IMR-90 (cell line): Measurements from ENCODE around the gene WDR27. TPM values are rescaled to one million over a fixed set of nuclear protein-coding genes. Genes with fewer than 3 reads are reported as not detected.

Experiments
- ATAC-seq: fragments of 200-7000 bp; cut with Tn5 transposase; 2 replicates; pipeline ENCODE4 v1.9.1; 2020; ENCODE audit warnings: low read depth, mild to moderate bottlenecking, moderate library complexity
- BruUV-seq: library from RNA; stranded (reverse); fragments of 400-500 nt; replicated peaks from 2 replicates; lab custom pipeline; 2021; lab: Mats Ljungman, UMichigan
- CTCF ChIA-PET: fragments of 300-600 bp; formaldehyde crosslinking; extraction: SDS; loops from one replicate; lab custom pipeline; 2021; ENCODE audit warnings: antibody characterized with exemption; lab: Yijun Ruan, JAX
- POLR2A ChIA-PET: fragments of 300-600 bp; sonication (Branson Sonifier 250); formaldehyde crosslinking; loops from one replicate; lab custom pipeline; 2022; ENCODE audit warnings: antibody characterized with exemption; ENCODE audit not compliant: unreplicated experiment; lab: Charles Lee
- DNase-seq: peaks from one replicate; pipeline ENCODE4 v3.0.0; 2013
- H2AFZ ChIP-seq: replicated peaks from 2 replicates; pipeline ENCODE3; 2013; ENCODE audit warnings: low read length, mild to moderate bottlenecking; ENCODE audit not compliant: poor library complexity
- H2AK5ac ChIP-seq: 2 replicates; pipeline ENCODE4 v1.6.1; 2013; ENCODE audit warnings: low read depth, low read length, inconsistent platforms
- H2AK9ac ChIP-seq: replicated peaks from 2 replicates; pipeline ENCODE3; 2013; ENCODE audit warnings: mild to moderate bottlenecking, low read depth, low read length, moderate library complexity; ENCODE audit not compliant: poor library complexity
- H2BK120ac ChIP-seq: 2 replicates; pipeline ENCODE4 v1.6.1; 2013; ENCODE audit warnings: low read depth, low read length, inconsistent platforms
- H2BK15ac ChIP-seq: 3 replicates; pipeline ENCODE4 v1.6.1; 2013; ENCODE audit warnings: low read depth, low read length, inconsistent platforms
- H2BK20ac ChIP-seq: 2 replicates; pipeline ENCODE4 v1.6.1; 2013; ENCODE audit warnings: low read depth, mild to moderate bottlenecking, inconsistent platforms, low read length, moderate library complexity
- H2BK5ac ChIP-seq: 2 replicates; pipeline ENCODE4 v1.6.1; 2013; ENCODE audit warnings: mild to moderate bottlenecking, low read depth, low read length, inconsistent platforms; ENCODE audit not compliant: poor library complexity, severe bottlenecking
- H3K14ac ChIP-seq: replicated peaks from 2 replicates; pipeline ENCODE4 v1.6.1; 2013; ENCODE audit warnings: low read depth, low read length, inconsistent platforms
- H3K18ac ChIP-seq: 2 replicates; pipeline ENCODE4 v1.6.1; 2013; ENCODE audit warnings: low read depth, low read length, control low read depth
- H3K23ac ChIP-seq: 2 replicates; pipeline ENCODE4 v1.6.1; 2013; ENCODE audit warnings: low read depth, low read length, inconsistent platforms
- H3K27ac ChIP-seq: 2 replicates; pipeline ENCODE4 v1.5.1; 2013; ENCODE audit warnings: mild to moderate bottlenecking, control low read depth, low read length; ENCODE audit not compliant: insufficient read depth
- H3K27me3 ChIP-seq: 2 replicates; pipeline ENCODE4 v1.6.1; 2013; ENCODE audit warnings: low read length; ENCODE audit not compliant: control insufficient read depth, insufficient read depth
- H3K36me3 ChIP-seq: 2 replicates; pipeline ENCODE4 v1.6.1; 2013; ENCODE audit warnings: low read length, mixed read lengths; ENCODE audit not compliant: control insufficient read depth, insufficient read depth
- H3K4ac ChIP-seq: 2 replicates; pipeline ENCODE4 v1.6.1; 2013; ENCODE audit warnings: low read depth, low read length, inconsistent platforms
- H3K4me1 ChIP-seq: 2 replicates; pipeline ENCODE4 v1.6.1; 2013; ENCODE audit warnings: low read length, mixed read lengths; ENCODE audit not compliant: control insufficient read depth, insufficient read depth
- H3K4me2 ChIP-seq: 2 replicates; pipeline ENCODE4 v1.6.1; 2013; ENCODE audit warnings: low read depth, mild to moderate bottlenecking, control low read depth, low read length, moderate library complexity
- H3K4me3 ChIP-seq: 2 replicates; pipeline ENCODE4 v1.5.1; 2013; ENCODE audit warnings: low read depth, mild to moderate bottlenecking, control low read depth, low read length, moderate library complexity; ENCODE audit not compliant: insufficient read depth
- H3K56ac ChIP-seq: 2 replicates; pipeline ENCODE4 v1.6.1; 2013; ENCODE audit warnings: low read length, inconsistent platforms; ENCODE audit not compliant: insufficient read depth; ENCODE audit errors: extremely low read depth
- H3K79me1 ChIP-seq, 2 experiments: 2 replicates each; pipeline ENCODE4 v1.6.1; 2013; ENCODE audit warnings: low read length in 2 of 2, inconsistent platforms in 1 of 2, low read depth in 1 of 2
- H3K9ac ChIP-seq: 2 replicates; pipeline ENCODE4 v1.6.1; 2013; ENCODE audit warnings: low read depth, low read length, control low read depth
- H3K9me1 ChIP-seq: 2 replicates; pipeline ENCODE4 v1.6.1; 2013; ENCODE audit warnings: low read length, inconsistent platforms; ENCODE audit not compliant: insufficient read depth
- H3K9me3 ChIP-seq: 2 replicates; pipeline ENCODE4 v1.6.1; 2013; ENCODE audit warnings: low read length; ENCODE audit not compliant: control insufficient read depth, insufficient read depth
- H4K20me1 ChIP-seq: 2 replicates; pipeline ENCODE4 v1.6.1; 2013; ENCODE audit warnings: low read length, inconsistent platforms; ENCODE audit not compliant: insufficient read depth
- H4K5ac ChIP-seq: 2 replicates; pipeline ENCODE4 v1.6.1; 2013; ENCODE audit warnings: mild to moderate bottlenecking, low read depth, low read length, control low read depth
- H4K8ac ChIP-seq, 2 experiments: 2 replicates each; pipeline ENCODE4 v1.6.1; 2013; ENCODE audit warnings: low read depth in 2 of 2, low read length in 2 of 2, control low read depth in 1 of 2, inconsistent platforms in 1 of 2
- H4K91ac ChIP-seq: 2 replicates; pipeline ENCODE4 v1.6.1; 2013; ENCODE audit warnings: low read depth, low read length, inconsistent platforms; ENCODE audit not compliant: insufficient read depth
- BHLHE40 ChIP-seq: fragments of 150-350 bp; IDR thresholded peaks from 2 replicates; pipeline ENCODE4 v1.6.1; 2016; ENCODE audit warnings: mild to moderate bottlenecking, low read depth, low read length
- CEBPB ChIP-seq: IDR thresholded peaks from 2 replicates; pipeline ENCODE4 v1.6.1; 2012; ENCODE audit warnings: low read depth, low read length, improper control_type of control experiment
- FOS ChIP-seq: fragments of 150-350 bp; IDR thresholded peaks from 2 replicates; pipeline ENCODE4 v1.6.1; 2016; ENCODE audit warnings: low read depth, low read length
- MAFK ChIP-seq: IDR thresholded peaks from 2 replicates; pipeline ENCODE4 v1.6.1; 2012; ENCODE audit warnings: low read depth, low read length, improper control_type of control experiment
- MAZ ChIP-seq: IDR thresholded peaks from 2 replicates; pipeline ENCODE4 v1.6.1; 2012; ENCODE audit warnings: low read depth, mild to moderate bottlenecking, low read length, improper control_type of control experiment, moderate library complexity, borderline replicate concordance
- MXI1 ChIP-seq: IDR thresholded peaks from 2 replicates; pipeline ENCODE4 v1.6.1; 2012; ENCODE audit warnings: low read depth, mild to moderate bottlenecking, low read length, moderate library complexity, borderline replicate concordance
- RFX5 ChIP-seq: IDR thresholded peaks from 2 replicates; pipeline ENCODE4 v1.8.0; 2012; ENCODE audit warnings: low read depth, mild to moderate bottlenecking, low read length, moderate library complexity
- USF2 ChIP-seq: fragments of 150-350 bp; IDR thresholded peaks from 2 replicates; pipeline ENCODE4 v1.6.1; 2017; ENCODE audit warnings: mild to moderate bottlenecking, antibody characterized with exemption, low read length, low read depth
- WGBS, 2 experiments: methylation state at CpG; one replicate each; pipeline versions ENCODE4 v1.1.5 to v1.1.7; 2013; ENCODE audit warnings: missing lambda C conversion rate in 2 of 2; ENCODE audit not compliant: insufficient read length in 1 of 2; ENCODE audit errors: extremely low coverage in 2 of 2; 5-methylcytosine and 5-hydroxymethylcytosine counted together
- dilution Hi-C: fragments of 300-500 bp; cut with HindIII; formaldehyde crosslinking; loops from one replicate; pipeline ENCODE4 v1.14.3; 2018; ENCODE audit warnings: low sequenced_read_pairs; ENCODE audit not compliant: unreplicated experiment
- in situ Hi-C: fragments of 300-500 bp; cut with MboI; formaldehyde crosslinking; loops from 3 replicates; pipeline ENCODE4 v1.14.3; 2019; ENCODE audit warnings: low sequenced_read_pairs, inconsistent platforms, mixed read lengths
- intact Hi-C: fragments of 100-400 bp; cut with micrococcal nuclease; formaldehyde crosslinking; loops from 2 replicates; pipeline ENCODE4 v1.10.0; 2022
- polyA plus RNA-seq, 3 experiments: library from polyadenylated mRNA; depleted of rRNA; stranded (reverse); fragments of >200 nt; gene quantifications; 2 replicates each; pipeline ENCODE4 v1.2.3, GENCODE V29; 2012; ENCODE audit warnings: low replicate concordance in 1 of 3
- total RNA-seq: library from RNA; depleted of rRNA; stranded (reverse); fragments of >200 nt; gene quantifications from 2 replicates; pipeline ENCODE4 v1.2.3, GENCODE V29; 2012
- TF ChIP-seq, protein P1 (sequence below): conservative IDR thresholded peaks from 2 replicates; pipeline ENCODE4 v1.5.1; 2012; ENCODE audit warnings: mild to moderate bottlenecking, low read depth, low read length, improper control_type of control experiment
- TF ChIP-seq, protein P2 (sequence below): fragments of 150-350 bp; IDR thresholded peaks from 2 replicates; pipeline ENCODE4 v1.6.1; 2016; ENCODE audit warnings: low read depth, mild to moderate bottlenecking, low read length, moderate library complexity, borderline replicate concordance

Gene WDR27
- total and polyA plus RNA-seq, 2 of the 4 experiments (the other 2 are of a cell fraction), result 7.0 to 18.5 TPM

GRCh38 chr6:169474362-169474761 is 227.5 kb downstream of the WDR27 start:
- ChIA-PET CTCF (interaction anchor here (0.7 kb wide), 1 partner anchor 67 kb away, joined by 3 read pairs; no protein-coding TSS in a partner anchor), POLR2A (no interaction called here)
- no peak overlapping the region for H3K27ac ChIP-seq
- H3K9me3 ChIP-seq, result peaks cover 2% of the 10 kb centered on the region; the same call in 1 of the 2 replicates
- DNase-seq, result no peak
- H3K14ac ChIP-seq, result no peak overlapping the region
- TF ChIP-seq CEBPB, result no peak
- no peak for TF ChIP-seq MAZ
- no peak for TF ChIP-seq FOS
- TF ChIP-seq MXI1, result no peak
- TF ChIP-seq, protein P1, sequence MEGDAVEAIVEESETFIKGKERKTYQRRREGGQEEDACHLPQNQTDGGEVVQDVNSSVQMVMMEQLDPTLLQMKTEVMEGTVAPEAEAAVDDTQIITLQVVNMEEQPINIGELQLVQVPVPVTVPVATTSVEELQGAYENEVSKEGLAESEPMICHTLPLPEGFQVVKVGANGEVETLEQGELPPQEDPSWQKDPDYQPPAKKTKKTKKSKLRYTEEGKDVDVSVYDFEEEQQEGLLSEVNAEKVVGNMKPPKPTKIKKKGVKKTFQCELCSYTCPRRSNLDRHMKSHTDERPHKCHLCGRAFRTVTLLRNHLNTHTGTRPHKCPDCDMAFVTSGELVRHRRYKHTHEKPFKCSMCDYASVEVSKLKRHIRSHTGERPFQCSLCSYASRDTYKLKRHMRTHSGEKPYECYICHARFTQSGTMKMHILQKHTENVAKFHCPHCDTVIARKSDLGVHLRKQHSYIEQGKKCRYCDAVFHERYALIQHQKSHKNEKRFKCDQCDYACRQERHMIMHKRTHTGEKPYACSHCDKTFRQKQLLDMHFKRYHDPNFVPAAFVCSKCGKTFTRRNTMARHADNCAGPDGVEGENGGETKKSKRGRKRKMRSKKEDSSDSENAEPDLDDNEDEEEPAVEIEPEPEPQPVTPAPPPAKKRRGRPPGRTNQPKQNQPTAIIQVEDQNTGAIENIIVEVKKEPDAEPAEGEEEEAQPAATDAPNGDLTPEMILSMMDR, result no peak
- no peak for TF ChIP-seq USF2
- no peak for TF ChIP-seq RFX5
- TF ChIP-seq, protein P2, sequence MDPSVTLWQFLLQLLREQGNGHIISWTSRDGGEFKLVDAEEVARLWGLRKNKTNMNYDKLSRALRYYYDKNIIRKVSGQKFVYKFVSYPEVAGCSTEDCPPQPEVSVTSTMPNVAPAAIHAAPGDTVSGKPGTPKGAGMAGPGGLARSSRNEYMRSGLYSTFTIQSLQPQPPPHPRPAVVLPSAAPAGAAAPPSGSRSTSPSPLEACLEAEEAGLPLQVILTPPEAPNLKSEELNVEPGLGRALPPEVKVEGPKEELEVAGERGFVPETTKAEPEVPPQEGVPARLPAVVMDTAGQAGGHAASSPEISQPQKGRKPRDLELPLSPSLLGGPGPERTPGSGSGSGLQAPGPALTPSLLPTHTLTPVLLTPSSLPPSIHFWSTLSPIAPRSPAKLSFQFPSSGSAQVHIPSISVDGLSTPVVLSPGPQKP, result no peak
- no peak for TF ChIP-seq BHLHE40
- TF ChIP-seq MAFK, result no peak
- H2AFZ ChIP-seq, result no peak overlapping the region
- H3K18ac ChIP-seq, result no peak overlapping the region
- no peaks in the 10 kb centered on the region for H4K20me1 ChIP-seq
- H3K9me1 ChIP-seq, result no peaks in the 10 kb centered on the region
- no peak overlapping the region for H3K4me2 ChIP-seq
- intact Hi-C loops (no loop called here), dilution Hi-C loops (no loop called here), in situ Hi-C loops (no loop called here)
- H4K5ac ChIP-seq, result no peak overlapping the region
- no peak for ATAC-seq
- no peak overlapping the region for H4K8ac ChIP-seq
- no peak overlapping the region for H2BK5ac ChIP-seq
- no peak overlapping the region for H2AK9ac ChIP-seq
- no CpG with 5 or more reads among the region's 1 CpG for WGBS, 2 experiments
- no peak overlapping the region for H3K4me3 ChIP-seq
- BruUV-seq, result no TSS peak
- H2BK120ac ChIP-seq, result no peak overlapping the region
- no peaks in the 10 kb centered on the region for H3K79me1 ChIP-seq
- no peak overlapping the region for H2BK20ac ChIP-seq
- no peaks in the 10 kb centered on the region for H3K27me3 ChIP-seq
- no peaks in the 10 kb centered on the region for H3K36me3 ChIP-seq
- H2AK5ac ChIP-seq, result no peak overlapping the region
- no peak overlapping the region for H3K56ac ChIP-seq
- no peaks in the 10 kb centered on the region for H3K4me1 ChIP-seq
- H4K91ac ChIP-seq, result no peak overlapping the region
- H3K23ac ChIP-seq, result no peak overlapping the region
- no peak overlapping the region for H3K4ac ChIP-seq
- no peak overlapping the region for H2BK15ac ChIP-seq
- no peak overlapping the region for H3K9ac ChIP-seq
